Stomach (tissue), 9 donors: Measurements from ENCODE around the gene GCSAML. TPM values are rescaled to one million over a fixed set of nuclear protein-coding genes. Genes with fewer than 3 reads are reported as not detected.

ENCODE experiments used
- DNase-seq, 2 donors: peaks; one replicate each; pipeline versions ENCODE4 v3.0.0 to v3.0.0-alpha.2; 2013 to 2019
- H3K27ac ChIP-seq, 5 donors: fragments of 200-600 bp in 4 of 5; sonication (generic) in 4 of 5; one replicate each; pipeline ENCODE4 v1.5.1; 2013 to 2019; ENCODE audit warnings: mild to moderate bottlenecking in 1 of 5, moderate library complexity in 1 of 5
- H3K27me3 ChIP-seq, 3 donors: fragments of 200-600 bp; sonication (generic); one replicate each; pipeline ENCODE4 v1.5.1; 2017 to 2019; ENCODE audit warnings: mixed run types in 1 of 3
- H3K36me3 ChIP-seq, 4 donors: fragments of 200-600 bp; sonication (generic); 1 replicate in 3 of 4; 2 replicates in 1 of 4; pipeline ENCODE4 v1.5.1; 2016 to 2019
- H3K4me1 ChIP-seq, 4 donors: fragments of 200-600 bp; sonication (generic); one replicate each; pipeline ENCODE4 v1.5.1; 2016 to 2019
- H3K4me3 ChIP-seq, 4 donors: fragments of 200-600 bp; sonication (generic) in 3 of 4; one replicate each; pipeline ENCODE4 v1.5.1; 2016 to 2019; ENCODE audit warnings: mild to moderate bottlenecking in 1 of 4
- H3K9me3 ChIP-seq, 4 donors: fragments of 200-600 bp; sonication (generic); one replicate each; pipeline ENCODE4 v1.5.1; 2016 to 2019
- EP300 ChIP-seq: sonication (generic); formaldehyde crosslinking; IDR thresholded peaks from one replicate; pipeline ENCODE4 v1.6.1; 2017; ENCODE audit warnings: antibody characterized with exemption
- POLR2A ChIP-seq, 4 donors: fragments of 450-650 bp; IDR thresholded peaks; one replicate each; pipeline ENCODE4 v1.6.1; 2016; ENCODE audit warnings: antibody characterized with exemption in 4 of 4, control low read depth in 2 of 4, mild to moderate bottlenecking in 1 of 4, moderate library complexity in 1 of 4
- POLR2AphosphoS5 ChIP-seq, 3 donors: sonication (generic); formaldehyde crosslinking; IDR thresholded peaks; one replicate each; pipeline ENCODE4 v1.6.1; 2016; ENCODE audit warnings: antibody characterized with exemption in 3 of 3
- WGBS, 5 donors: extraction: QIAGEN DNeasy Blood & Tissue Kit in 3 of 5; methylation state at CpG; one replicate each; pipeline versions ENCODE4 v1.1.5 to v1.1.7; 2013 to 2018; 5-methylcytosine and 5-hydroxymethylcytosine counted together
- intact Hi-C: fragments of 100-400 bp; cut with DNase I; formaldehyde crosslinking; loops from one replicate; pipeline ENCODE4 v1.15.1; 2023; ENCODE audit warnings: low total_unique reads
- polyA plus RNA-seq, 3 donors: library from polyadenylated mRNA; stranded (reverse); fragments of 200-250 nt; gene quantifications; one replicate each; pipeline ENCODE4 v1.2.3, GENCODE V29; 2013
- small RNA-seq, 4 donors: library from RNA; depleted of rRNA; stranded (forward); fragments of <200 nt; gene quantifications; one replicate each; pipeline ENCODE3, GENCODE V24; 2016
- total RNA-seq, 5 donors: library from RNA; depleted of rRNA; stranded (reverse); fragments of >200 nt; gene quantifications; one replicate each; pipeline versions ENCODE4 v1.1.0 to v1.2.3, GENCODE V29; 2014 to 2016
- TF ChIP-seq, protein P1 (sequence below), 7 experiments: fragments of 450-650 bp in 4 of 7; fragments of 200-600 bp in 3 of 7; sonication (generic) in 3 of 7; IDR thresholded peaks; one replicate each; pipeline ENCODE4 v1.5.1; 2016 to 2019; ENCODE audit warnings: antibody characterized with exemption in 7 of 7, control low read depth in 2 of 7, mild to moderate bottlenecking in 1 of 7
- donor health status: healthy with polysubstance abuse.
- donor health status: Bipolar disorder and iron deficiency.
- donor health status: healthy.

GCSAML gene
- total and polyA plus RNA-seq, 8 donors: 0.08 to 2.1 (median 0.18) TPM; not detected in 3

DNA sequence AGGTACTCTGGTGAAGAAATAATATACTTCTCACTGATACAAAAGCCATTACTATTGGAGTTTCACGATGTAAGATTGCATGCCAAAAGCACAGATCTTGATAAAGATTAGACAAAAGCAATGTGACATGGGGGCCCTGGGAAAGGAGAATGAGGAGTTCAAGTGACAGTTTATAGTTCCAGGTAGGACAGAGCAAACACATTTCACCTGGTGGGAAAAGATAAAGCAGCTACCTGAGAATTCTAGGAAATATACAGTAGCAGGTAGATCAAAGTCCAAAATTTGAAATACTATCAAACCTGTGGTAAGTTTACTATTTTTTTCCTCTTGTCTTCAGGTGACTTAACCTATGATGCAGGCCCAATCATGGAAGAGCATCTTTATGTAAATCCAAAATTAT is 64.5 kb downstream of the GCSAML start:
- no peak for DNase-seq
- H3K9me3 ChIP-seq: peaks cover 0 to 8% (median 0%) of the 10 kb centered on the region in 4 donors
- no peaks in the 10 kb centered on the region for H3K36me3 ChIP-seq
- no peak overlapping the region for H3K27ac ChIP-seq
- H3K4me1 ChIP-seq: no peaks in the 10 kb centered on the region
- TF ChIP-seq EP300 (no peak), POLR2AphosphoS5 (IDR thresholded peaks at IDR 0.05) (no peak)
- WGBS, 5 donors: 26 to 55% (median 50%) methylated on average over 1 of the region's 1 CpG
- H3K27me3 ChIP-seq: no peaks in the 10 kb centered on the region
- no peak overlapping the region for H3K4me3 ChIP-seq
- intact Hi-C loops: no loop called here

DNA sequence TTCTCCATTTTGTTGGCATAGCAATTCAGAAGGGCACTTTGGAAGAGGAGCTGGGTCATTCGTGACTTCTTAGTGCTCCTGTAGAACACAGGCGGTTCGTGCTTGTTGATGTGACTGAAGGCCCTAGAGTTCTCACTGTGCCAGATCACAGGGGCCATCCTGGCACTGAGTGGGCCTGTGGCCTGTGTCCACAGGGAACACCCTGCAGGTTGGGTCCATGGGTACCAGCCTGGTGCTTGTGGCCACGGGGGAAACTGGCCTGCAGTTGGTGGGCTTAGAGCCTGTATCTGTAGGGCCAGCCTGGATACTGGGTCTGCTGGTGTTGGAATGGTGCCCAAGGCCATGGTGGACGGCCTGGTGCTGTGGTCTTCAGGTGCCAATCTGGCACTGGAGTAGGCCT is 65.7 kb downstream of the GCSAML start:
- WGBS, 5 donors: 70 to 84% (median 82%) methylated on average over 1 to 5 of the region's 5 CpGs
- Histone ChIP-seq H3K36me3 (no peaks in the 10 kb centered on the region), H3K9me3 (peaks cover 0 to 8% (median 0%) of the 10 kb centered on the region in 4 donors), H3K27me3 (no peaks in the 10 kb centered on the region), H3K4me3 (no peak overlapping the region), H3K4me1 (no peaks in the 10 kb centered on the region), H3K27ac (no peak overlapping the region)
- intact Hi-C loops: no loop called here
- TF ChIP-seq POLR2AphosphoS5 (IDR thresholded peaks at IDR 0.05) (no peak), POLR2A (IDR thresholded peaks at IDR 0.05) (no peak), EP300 (no peak)
- TF ChIP-seq, protein P1, sequence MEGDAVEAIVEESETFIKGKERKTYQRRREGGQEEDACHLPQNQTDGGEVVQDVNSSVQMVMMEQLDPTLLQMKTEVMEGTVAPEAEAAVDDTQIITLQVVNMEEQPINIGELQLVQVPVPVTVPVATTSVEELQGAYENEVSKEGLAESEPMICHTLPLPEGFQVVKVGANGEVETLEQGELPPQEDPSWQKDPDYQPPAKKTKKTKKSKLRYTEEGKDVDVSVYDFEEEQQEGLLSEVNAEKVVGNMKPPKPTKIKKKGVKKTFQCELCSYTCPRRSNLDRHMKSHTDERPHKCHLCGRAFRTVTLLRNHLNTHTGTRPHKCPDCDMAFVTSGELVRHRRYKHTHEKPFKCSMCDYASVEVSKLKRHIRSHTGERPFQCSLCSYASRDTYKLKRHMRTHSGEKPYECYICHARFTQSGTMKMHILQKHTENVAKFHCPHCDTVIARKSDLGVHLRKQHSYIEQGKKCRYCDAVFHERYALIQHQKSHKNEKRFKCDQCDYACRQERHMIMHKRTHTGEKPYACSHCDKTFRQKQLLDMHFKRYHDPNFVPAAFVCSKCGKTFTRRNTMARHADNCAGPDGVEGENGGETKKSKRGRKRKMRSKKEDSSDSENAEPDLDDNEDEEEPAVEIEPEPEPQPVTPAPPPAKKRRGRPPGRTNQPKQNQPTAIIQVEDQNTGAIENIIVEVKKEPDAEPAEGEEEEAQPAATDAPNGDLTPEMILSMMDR (IDR thresholded peaks at IDR 0.05): no peak
- no peak for DNase-seq

Small RNA genes within 50 kb of the gene (small RNA-seq; reads per million reads assigned to genes)
- 0 reads per million in 4 donors for gene RF00026

Other genes starting within 250 kb of the GCSAML start
- 10 to 100 TPM in 4 of 5 donors, 1 to 10 TPM in 1; 7.6 to 25.8 (median 14.5) TPM for gene ZNF496, start 217.3 kb upstream of the GCSAML start, total RNA-seq
- gene ZNF496, start 217.3 kb upstream of the GCSAML start, polyA plus RNA-seq: 1 to 10 TPM; 5.8 to 9.8 (median 8.7) TPM
- 1 to 10 TPM in 3 of 5 donors, under 1 TPM in 1, not detected in 1; under 0.01 to 5.5 (median 3.5) TPM for gene NLRP3, start 133.0 kb upstream of the GCSAML start, total RNA-seq
- 1 to 10 TPM in 1 of 3 donors, under 1 TPM in 2; 0.20 to 2.3 (median 0.61) TPM for gene NLRP3, start 133.0 kb upstream of the GCSAML start, polyA plus RNA-seq
- gene OR2B11, start 91.0 kb upstream of the GCSAML start, total RNA-seq: not detected
- gene OR2B11, start 91.0 kb upstream of the GCSAML start, polyA plus RNA-seq: not detected
- not detected for gene OR2C3, start 12.7 kb upstream of the GCSAML start, total RNA-seq
- not detected for gene OR2C3, start 12.7 kb upstream of the GCSAML start, polyA plus RNA-seq
- gene OR2G2, start 39.2 kb downstream of the GCSAML start, total RNA-seq: not detected
- not detected for gene OR2G2, start 39.2 kb downstream of the GCSAML start, polyA plus RNA-seq
- gene OR2G3, start 56.5 kb downstream of the GCSAML start, total RNA-seq: not detected
- gene OR2G3, start 56.5 kb downstream of the GCSAML start, polyA plus RNA-seq: not detected
- gene OR13G1, start 130.6 kb downstream of the GCSAML start, total RNA-seq: not detected
- gene OR13G1, start 130.6 kb downstream of the GCSAML start, polyA plus RNA-seq: not detected
- not detected for gene OR6F1, start 167.5 kb downstream of the GCSAML start, total RNA-seq
- not detected for gene OR6F1, start 167.5 kb downstream of the GCSAML start, polyA plus RNA-seq
- gene OR14K1, start 189.5 kb downstream of the GCSAML start, total RNA-seq: not detected
- gene OR14K1, start 189.5 kb downstream of the GCSAML start, polyA plus RNA-seq: not detected
- not detected for gene OR14A2, start 199.0 kb downstream of the GCSAML start, total RNA-seq
- not detected for gene OR14A2, start 199.0 kb downstream of the GCSAML start, polyA plus RNA-seq
- gene OR1C1, start 211.4 kb downstream of the GCSAML start, total RNA-seq: not detected
- gene OR1C1, start 211.4 kb downstream of the GCSAML start, polyA plus RNA-seq: not detected